ENCODE data around the gene IL24. TPM values are rescaled to one million over a fixed set of nuclear protein-coding genes. Genes with fewer than 3 reads are reported as not detected.
"Not testable (repeated sequence)": the region's sequence is repeated elsewhere in the genome, so short reads cannot be mapped to it uniquely, and the experiment has no call there.

The IL24 gene
- total RNA-seq (not detected), total RNA-seq (0 reads per million in 2 donors)

- no peak within 1 kb of the TSS for H3K27ac Mint-ChIP-seq
- H3K36me3 Mint-ChIP-seq (ENCODE audit: low read depth) = no peaks in the 10 kb centered on the region
These were observed at the start of gene IL24 for GRCh38 chr1:206897175-206897574. Gene IL24 (plus strand): TSS chr1:206897443. CDS start chr1:206897833, 390 bp downstream.

DNA sequence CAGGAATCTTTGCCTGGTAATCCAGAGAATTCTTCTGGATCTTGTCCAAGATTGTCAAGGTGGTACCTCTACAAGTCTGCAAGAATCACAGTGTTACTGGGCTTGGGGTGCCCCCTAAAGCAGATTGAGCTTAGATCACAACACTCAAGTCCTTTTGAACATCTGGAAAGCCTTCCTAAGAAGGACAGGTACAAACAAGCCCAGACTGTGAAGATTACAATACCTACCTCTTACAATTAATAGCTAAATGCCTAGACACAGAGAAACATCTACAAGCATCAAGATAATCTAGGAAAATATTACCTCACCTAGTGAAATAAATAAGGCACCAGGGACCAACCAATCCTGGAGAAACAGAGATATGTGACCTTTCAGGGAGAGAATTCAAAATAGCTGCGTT is 49.3 kb upstream of the IL24 start:
- Mint-ChIP-seq H3K36me3 (ENCODE audit: low read depth) (peaks cover 2% of the 10 kb centered on the region), H3K27ac (peak overlapping the region; percentile 9), H3K4me1 (peaks cover 5% of the 10 kb centered on the region), H3K27me3 (peaks cover 59% of the 10 kb centered on the region), H3K4me3 (no peak overlapping the region)
- no peak for DNase-seq
- ATAC-seq = no peak
- no peaks in the 10 kb centered on the region for H3K9me3 ChIP-seq (ENCODE audit: control insufficient read depth, low read length, poor library complexity, severe bottlenecking)

More at GRCh38 chr1:206897175-206897574, at the start of gene IL24:
- H3K27me3 Mint-ChIP-seq = peaks cover 29% of the 10 kb centered on the region
- H3K4me1 Mint-ChIP-seq = peaks cover 13% of the 10 kb centered on the region
- no peak for DNase-seq
- no peak for ATAC-seq
- no peak within 1 kb of the TSS for H3K4me3 Mint-ChIP-seq
- H3K9me3 ChIP-seq (ENCODE audit: control insufficient read depth, low read length, poor library complexity, severe bottlenecking) = no peaks in the 10 kb centered on the region

DNA sequence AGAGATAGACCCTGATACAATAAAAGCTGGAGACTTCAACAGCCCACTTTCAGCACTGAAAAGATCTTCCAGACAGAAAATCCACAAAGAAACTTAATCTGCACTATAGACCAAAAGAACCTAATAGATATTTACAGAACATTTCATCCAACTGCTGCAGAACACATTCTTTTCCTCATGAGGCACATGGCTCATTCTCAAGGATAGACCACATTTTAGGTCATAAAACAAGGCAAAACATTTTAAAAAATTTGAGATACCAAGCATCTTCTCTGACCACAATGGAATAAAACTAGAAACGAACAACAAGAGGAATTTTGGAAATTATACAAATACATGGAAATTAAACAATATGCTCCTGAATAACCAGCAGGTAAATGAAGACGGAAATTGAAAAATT is 46.8 kb upstream of the IL24 start:
- H3K9me3 ChIP-seq (ENCODE audit: control insufficient read depth, low read length, poor library complexity, severe bottlenecking) = no peaks in the 10 kb centered on the region
- ATAC-seq (no peak), DNase-seq (no peak)
- no peak overlapping the region for H3K4me3 Mint-ChIP-seq
- H3K27me3 Mint-ChIP-seq = peaks cover 51% of the 10 kb centered on the region
- no peak overlapping the region for H3K27ac Mint-ChIP-seq
- peaks cover 2% of the 10 kb centered on the region for H3K36me3 Mint-ChIP-seq (ENCODE audit: low read depth)
- no peaks in the 10 kb centered on the region for H3K4me1 Mint-ChIP-seq

GRCh38 chr1:206851341-206852010 is 45.8 kb upstream of the IL24 start:
- Mint-ChIP-seq H3K27me3 (peaks cover 46% of the 10 kb centered on the region), H3K36me3 (ENCODE audit: low read depth) (peaks cover 2% of the 10 kb centered on the region), H3K4me1 (peaks cover 3% of the 10 kb centered on the region), H3K27ac (no peak overlapping the region), H3K4me3 (no peak overlapping the region)
- no peak for DNase-seq
- no peak for ATAC-seq
- H3K9me3 ChIP-seq (ENCODE audit: control insufficient read depth, low read length, poor library complexity, severe bottlenecking) = no peaks in the 10 kb centered on the region

DNA sequence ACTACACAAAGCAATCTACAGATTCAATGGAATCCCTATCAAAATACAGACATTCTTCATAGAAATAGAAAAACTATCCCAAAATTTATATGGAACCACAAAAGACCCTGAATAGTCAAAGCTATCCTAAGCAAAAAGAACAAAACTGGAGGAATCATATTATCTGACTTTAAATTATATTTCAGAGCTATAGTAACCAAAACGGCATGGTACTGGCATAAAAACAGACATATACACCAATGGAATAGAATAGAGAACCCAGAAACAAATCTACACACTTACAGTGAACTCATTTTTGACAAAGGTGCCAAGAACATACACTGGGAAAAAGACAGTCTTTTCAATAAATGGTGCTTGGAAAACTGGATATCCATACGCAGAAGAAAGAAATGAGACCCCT is 44.6 kb upstream of the IL24 start:
- not testable (repeated sequence) for H3K9me3 ChIP-seq (ENCODE audit: control insufficient read depth, low read length, poor library complexity, severe bottlenecking); DNase-seq; ATAC-seq; H3K27ac Mint-ChIP-seq; H3K4me1 Mint-ChIP-seq; H3K36me3 Mint-ChIP-seq (ENCODE audit: low read depth); H3K4me3 Mint-ChIP-seq
- H3K27me3 Mint-ChIP-seq = peaks cover 43% of the 10 kb centered on the region

GRCh38 chr1:206853696-206854095 is 43.5 kb upstream of the IL24 start:
- H3K36me3 Mint-ChIP-seq (ENCODE audit: low read depth); H3K9me3 ChIP-seq (ENCODE audit: control insufficient read depth, low read length, poor library complexity, severe bottlenecking); H3K27ac Mint-ChIP-seq; ATAC-seq; DNase-seq; H3K4me3 Mint-ChIP-seq; H3K4me1 Mint-ChIP-seq: not testable (repeated sequence)
- H3K27me3 Mint-ChIP-seq = peaks cover 38% of the 10 kb centered on the region

DNA sequence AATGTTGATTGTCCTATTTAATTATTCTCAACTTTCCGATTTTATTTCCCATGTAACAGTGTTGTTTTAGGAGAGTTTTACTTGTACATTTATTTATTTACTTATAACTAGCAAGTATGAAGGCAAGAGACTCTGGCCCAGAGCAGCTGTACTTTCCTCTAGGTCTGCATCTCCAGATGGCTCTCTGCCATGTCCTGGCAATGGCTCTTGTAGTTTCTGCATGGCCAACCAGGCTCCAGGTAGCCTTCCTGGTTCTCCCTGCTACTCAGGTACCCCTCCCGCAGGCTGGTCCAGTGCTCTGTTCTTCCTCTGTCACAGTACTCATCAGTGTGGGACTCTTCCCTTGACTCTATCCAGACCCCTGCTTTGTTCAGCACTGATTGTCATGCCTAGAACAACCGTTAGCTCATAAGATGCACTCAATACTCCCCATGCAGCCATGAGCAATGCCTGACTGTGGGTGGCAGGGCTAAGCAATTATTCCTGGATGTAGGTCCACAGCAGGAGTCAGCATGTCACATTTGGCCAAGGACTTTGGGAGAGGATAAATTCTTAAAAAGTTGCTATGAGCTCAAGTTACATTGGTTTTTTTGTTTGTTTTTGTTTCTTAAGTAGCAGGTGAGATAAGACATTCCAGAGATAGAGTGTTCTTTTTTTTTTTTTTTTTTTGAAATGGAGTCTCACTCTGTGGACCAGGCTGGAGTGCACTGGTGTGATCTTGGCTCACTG is 42.7 kb upstream of the IL24 start:
- Mint-ChIP-seq H3K4me1 (peaks cover 5% of the 10 kb centered on the region), H3K4me3 (no peak overlapping the region), H3K36me3 (ENCODE audit: low read depth) (no peaks in the 10 kb centered on the region), H3K27me3 (peaks cover 30% of the 10 kb centered on the region), H3K27ac (no peak overlapping the region)
- DNase-seq (no peak), ATAC-seq (no peak)
- H3K9me3 ChIP-seq (ENCODE audit: control insufficient read depth, low read length, poor library complexity, severe bottlenecking) = no peaks in the 10 kb centered on the region

GRCh38 chr1:206855859-206856258 is 41.4 kb upstream of the IL24 start:
- ATAC-seq = no peak

DNA sequence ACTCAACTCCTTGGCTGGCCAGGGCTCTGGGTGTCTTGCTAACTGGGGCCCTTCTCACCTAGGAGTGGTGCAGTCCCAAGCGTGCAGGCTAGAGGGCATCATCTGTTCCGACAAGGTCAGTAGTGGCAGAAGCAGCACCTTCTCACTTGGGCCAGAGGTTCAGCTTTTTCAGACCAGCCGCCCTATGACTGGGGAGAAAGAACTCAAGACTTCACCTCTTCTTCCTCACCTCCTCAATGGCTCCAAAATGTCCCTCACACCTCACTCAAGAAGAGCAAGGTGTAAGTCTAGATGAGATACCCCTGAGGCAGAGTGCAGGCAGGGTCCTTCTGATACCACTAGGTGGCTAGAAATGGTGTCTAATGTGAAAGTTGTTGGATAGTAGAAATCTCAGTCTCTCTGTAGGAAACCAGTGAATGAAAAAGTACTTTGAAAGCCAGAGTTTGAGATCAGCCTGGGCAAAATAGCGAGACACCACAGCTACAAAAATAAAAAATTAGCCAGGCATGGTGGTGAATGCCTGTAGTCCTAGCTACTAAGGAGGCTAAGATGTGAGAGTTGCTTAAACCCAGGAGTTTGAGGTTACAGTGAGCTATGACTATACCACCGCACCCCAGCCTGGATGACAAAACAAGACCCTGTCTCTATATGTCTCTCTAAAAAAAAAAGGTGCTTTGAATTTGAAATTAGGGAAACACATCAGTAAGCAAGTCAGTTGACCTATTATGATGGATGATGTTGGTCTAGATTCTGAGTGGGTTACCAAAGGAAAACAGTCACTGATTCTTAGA is 40.4 kb upstream of the IL24 start:
- no peak for DNase-seq
- no peaks in the 10 kb centered on the region for H3K9me3 ChIP-seq (ENCODE audit: control insufficient read depth, low read length, poor library complexity, severe bottlenecking)
- no peaks in the 10 kb centered on the region for H3K36me3 Mint-ChIP-seq (ENCODE audit: low read depth)
- H3K4me3 Mint-ChIP-seq = no peak overlapping the region
- ATAC-seq = peak; percentile 54
- peaks cover 23% of the 10 kb centered on the region for H3K27me3 Mint-ChIP-seq
- H3K27ac Mint-ChIP-seq = no peak overlapping the region
- H3K4me1 Mint-ChIP-seq = peaks cover 5% of the 10 kb centered on the region

More at GRCh38 chr1:206855859-206856258, 41.4 kb upstream of the IL24 start:
- H3K27me3 Mint-ChIP-seq = peaks cover 25% of the 10 kb centered on the region
- no peak for DNase-seq
- peaks cover 5% of the 10 kb centered on the region for H3K4me1 Mint-ChIP-seq
- no peaks in the 10 kb centered on the region for H3K36me3 Mint-ChIP-seq (ENCODE audit: low read depth)
- no peak overlapping the region for H3K4me3 Mint-ChIP-seq
- H3K9me3 ChIP-seq (ENCODE audit: control insufficient read depth, low read length, poor library complexity, severe bottlenecking) = no peaks in the 10 kb centered on the region
- no peak overlapping the region for H3K27ac Mint-ChIP-seq

GRCh38 chr1:206859082-206859521 is 38.1 kb upstream of the IL24 start:
- Mint-ChIP-seq H3K4me1 (peaks cover 5% of the 10 kb centered on the region), H3K27ac (no peak overlapping the region), H3K36me3 (ENCODE audit: low read depth) (no peaks in the 10 kb centered on the region), H3K27me3 (peaks cover 29% of the 10 kb centered on the region), H3K4me3 (no peak overlapping the region)
- H3K9me3 ChIP-seq (ENCODE audit: control insufficient read depth, low read length, poor library complexity, severe bottlenecking) = no peaks in the 10 kb centered on the region
- DNase-seq = no peak
- ATAC-seq = peak; percentile 33

DNA sequence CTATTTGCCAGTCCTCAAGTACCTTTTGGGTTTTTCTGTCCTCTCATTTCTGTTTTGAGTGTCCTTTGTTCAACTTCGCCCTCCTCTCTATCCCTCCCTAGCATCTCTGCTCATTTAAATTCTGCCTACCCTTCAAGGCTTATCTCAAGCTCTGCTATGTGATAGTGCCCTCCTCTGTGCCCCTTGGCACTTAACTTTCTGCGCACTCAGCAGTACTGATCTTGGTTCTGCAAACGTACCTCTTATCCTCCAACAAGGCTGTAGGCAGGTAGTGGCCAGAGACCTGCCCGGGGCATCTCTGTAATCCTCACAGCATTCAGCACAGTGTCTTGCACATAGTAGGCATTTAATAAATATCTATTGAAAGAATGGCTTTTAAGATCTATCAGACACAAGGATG is 37.1 kb upstream of the IL24 start:
- Mint-ChIP-seq H3K27ac (no peak overlapping the region), H3K27me3 (peaks cover 34% of the 10 kb centered on the region), H3K4me3 (no peak overlapping the region), H3K4me1 (peaks cover 9% of the 10 kb centered on the region), H3K36me3 (ENCODE audit: low read depth) (no peaks in the 10 kb centered on the region)
- ATAC-seq = no peak
- no peak for DNase-seq
- H3K9me3 ChIP-seq (ENCODE audit: control insufficient read depth, low read length, poor library complexity, severe bottlenecking) = no peaks in the 10 kb centered on the region

GRCh38 chr1:206863266-206863665 is 34.0 kb upstream of the IL24 start:
- Mint-ChIP-seq H3K27ac (no peak overlapping the region), H3K4me3 (no peak overlapping the region), H3K36me3 (ENCODE audit: low read depth) (peaks cover 3% of the 10 kb centered on the region), H3K27me3 (peaks cover 46% of the 10 kb centered on the region), H3K4me1 (peaks cover 7% of the 10 kb centered on the region)
- H3K9me3 ChIP-seq (ENCODE audit: control insufficient read depth, low read length, poor library complexity, severe bottlenecking) = no peaks in the 10 kb centered on the region
- DNase-seq (no peak), ATAC-seq (no peak)
